HG03064 (cell line): ENCODE results near the gene CNTN6.
A peak's percentile ranks its signal among the peaks of the same experiment; 100 is the strongest.
"Not testable (repeated sequence)": the region's sequence is repeated elsewhere in the genome, so short reads cannot be mapped to it uniquely, and the experiment has no call there.

Source experiments
- ATAC-seq: cut with Tn5 transposase; IDR thresholded peaks from one replicate; pipeline ENCODE4 v1.9.1; 2021; ENCODE audit warnings: low read depth; ENCODE audit not compliant: unreplicated experiment

The CNTN6 gene

GRCh38 chr3:1272546-1273265 is 179.9 kb downstream of the CNTN6 start:
- ATAC-seq: no peak

- ATAC-seq: no peak
Measured at GRCh38 chr3:1275495-1275894, 182.7 kb downstream of the CNTN6 start.

GRCh38 chr3:1287815-1288214 is 195.0 kb downstream of the CNTN6 start:
- no peak for ATAC-seq

GRCh38 chr3:1288805-1289494 is 196.1 kb downstream of the CNTN6 start:
- ATAC-seq: no peak

GRCh38 chr3:1292571-1293071 is 199.8 kb downstream of the CNTN6 start:
- no peak for ATAC-seq

- no peak for ATAC-seq
Measured at GRCh38 chr3:1294586-1294985, 201.8 kb downstream of the CNTN6 start.

GRCh38 chr3:1318296-1319005 is 225.6 kb downstream of the CNTN6 start:
- no peak for ATAC-seq

GRCh38 chr3:1326546-1326945 is 233.7 kb downstream of the CNTN6 start:
- ATAC-seq: no peak

- ATAC-seq: no peak
Measured at GRCh38 chr3:1330107-1330506, 237.3 kb downstream of the CNTN6 start.

- ATAC-seq: no peak
Measured at GRCh38 chr3:1346386-1346785, 253.6 kb downstream of the CNTN6 start.

GRCh38 chr3:1348547-1348946 is 255.7 kb downstream of the CNTN6 start:
- no peak for ATAC-seq

- no peak for ATAC-seq
Measured at GRCh38 chr3:1350885-1351284, 258.1 kb downstream of the CNTN6 start.

GRCh38 chr3:1355691-1356090 is 262.9 kb downstream of the CNTN6 start:
- ATAC-seq: no peak

GRCh38 chr3:1356101-1356500 is 263.3 kb downstream of the CNTN6 start:
- no peak for ATAC-seq

GRCh38 chr3:1365528-1365927 is 272.7 kb downstream of the CNTN6 start:
- ATAC-seq: no peak

- no peak for ATAC-seq
Measured at GRCh38 chr3:1374471-1374870, 281.6 kb downstream of the CNTN6 start.

GRCh38 chr3:1375145-1375544 is 282.3 kb downstream of the CNTN6 start:
- ATAC-seq: no peak

- ATAC-seq: peak; percentile 54
Measured at GRCh38 chr3:1380926-1381646, 288.3 kb downstream of the CNTN6 start.

- ATAC-seq: peak; percentile 31
Measured at GRCh38 chr3:1381647-1382036, 288.8 kb downstream of the CNTN6 start.

GRCh38 chr3:1387396-1387905 is 294.6 kb downstream of the CNTN6 start:
- ATAC-seq: not testable (repeated sequence)

- ATAC-seq: no peak
Measured at GRCh38 chr3:1394188-1394587, 301.4 kb downstream of the CNTN6 start.
